Spleen (tissue), 7 donors: Measurements from ENCODE around the gene BMP3.

Source experiments
- CTCF ChIP-seq, 11 experiments: fragments of 200-600 bp in 7 of 11; fragments of 450-650 bp in 4 of 11; sonication (generic) in 4 of 11; IDR thresholded peaks in 8 of 11; conservative IDR thresholded peaks in 3 of 11; 1 replicate in 7 of 11; 2 replicates in 4 of 11; pipeline versions ENCODE4 v1.4.0 to v1.8.0; 2016 to 2021; ENCODE audit warnings: antibody characterized with exemption in 11 of 11, inconsistent platforms in 4 of 11, mild to moderate bottlenecking in 1 of 11
- POLR2A ChIP-seq, 3 donors: fragments of 450-650 bp; IDR thresholded peaks; one replicate each; pipeline ENCODE4 v1.5.1; 2017; ENCODE audit warnings: antibody characterized with exemption in 3 of 3, mild to moderate bottlenecking in 1 of 3
- donor health status: DM: no; HTN: no; CAD: no; lungs with moderate emphysema.
- donor health status: DM: no; HTN: no; CAD: no.
- donor health status: DM: no; HTN: no; CAD: no.

- TF ChIP-seq POLR2A (IDR thresholded peaks at IDR 0.05) (no peak), CTCF (IDR thresholded peaks at IDR 0.05 in 8 of 11, conservative IDR thresholded peaks at IDR 0.05 in 3 of 11) (no peak)
Observed at GRCh38 chr4:81084029-81084428, 53.5 kb downstream of the BMP3 start.
